ENCODE results near the gene CCDC170.

The CCDC170 gene

DNA sequence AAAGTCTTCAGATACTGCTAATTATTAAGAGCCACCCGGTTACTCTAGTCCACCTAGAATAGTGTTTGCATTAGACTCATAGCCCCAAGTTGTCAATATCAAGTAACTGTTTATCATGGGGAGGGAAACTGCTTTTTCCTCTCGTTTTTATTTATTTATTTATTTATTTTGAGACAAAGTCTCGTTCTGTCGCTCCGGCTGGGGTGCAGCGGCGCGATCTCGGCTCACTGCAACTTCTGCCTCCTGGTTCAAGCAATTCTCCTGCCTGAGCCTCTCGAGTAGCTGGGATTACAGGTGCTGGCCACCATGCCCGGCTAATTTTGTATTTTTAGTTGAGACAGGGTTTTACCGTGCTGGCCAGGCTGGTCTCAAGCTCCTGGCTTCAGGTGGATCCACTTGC is 16.1 kb upstream of the CCDC170 start:
- no peak for DNase-seq (ENCODE audit: low read depth, low spot score)
- TF ChIP-seq ZNF274 (IDR thresholded peaks at IDR 0.05; ENCODE audit: low read depth, low read length) (no peak), SUZ12 (IDR thresholded peaks at IDR 0.05; ENCODE audit: extremely low read depth, insufficient read depth, insufficient read length) (no peak), YY1 (IDR thresholded peaks at IDR 0.05; ENCODE audit: insufficient read depth, insufficient read length) (no peak)
- Histone ChIP-seq H3K4me1 (ENCODE audit: insufficient read depth, insufficient read length) (no peaks in the 10 kb centered on the region), H3K9ac (ENCODE audit: insufficient read length, low read depth) (no peak overlapping the region), H3K4me3 (ENCODE audit: insufficient read length, low read depth) (no peak overlapping the region), H3K27me3 (ENCODE audit: insufficient read depth, insufficient read length) (no peaks in the 10 kb centered on the region), H3K36me3 (ENCODE audit: insufficient read depth, insufficient read length, low read length) (no peaks in the 10 kb centered on the region), H3K9me3 (ENCODE audit: insufficient read depth, low read length) (no peaks in the 10 kb centered on the region)

DNA sequence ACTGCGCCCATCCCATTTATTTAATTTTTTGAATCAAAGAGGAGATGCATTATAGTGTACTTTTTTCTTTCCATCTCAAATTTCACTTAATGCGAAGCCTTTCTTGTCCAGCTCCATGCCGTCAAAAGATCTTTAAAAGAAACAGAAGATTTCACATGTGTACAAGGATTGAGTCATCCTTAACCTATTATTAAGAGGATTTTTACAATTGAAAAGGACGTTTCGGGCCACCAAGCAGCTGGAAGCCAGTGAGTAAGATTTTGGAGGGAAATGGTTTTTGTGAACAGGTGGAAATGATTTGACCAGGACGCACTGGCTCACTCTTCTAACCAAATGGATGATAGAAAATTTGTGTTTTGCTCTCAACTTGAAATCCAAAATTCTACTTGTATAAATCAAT is 15.1 kb upstream of the CCDC170 start:
- H3K9ac ChIP-seq (ENCODE audit: insufficient read length, low read depth): no peak overlapping the region
- TF ChIP-seq YY1 (IDR thresholded peaks at IDR 0.05; ENCODE audit: insufficient read depth, insufficient read length) (no peak), SUZ12 (IDR thresholded peaks at IDR 0.05; ENCODE audit: extremely low read depth, insufficient read depth, insufficient read length) (no peak), ZNF274 (IDR thresholded peaks at IDR 0.05; ENCODE audit: low read depth, low read length) (no peak)
- H3K4me1 ChIP-seq (ENCODE audit: insufficient read depth, insufficient read length): no peaks in the 10 kb centered on the region
- H3K9me3 ChIP-seq (ENCODE audit: insufficient read depth, low read length): no peaks in the 10 kb centered on the region
- no peak for DNase-seq (ENCODE audit: low read depth, low spot score)
- no peaks in the 10 kb centered on the region for H3K36me3 ChIP-seq (ENCODE audit: insufficient read depth, insufficient read length, low read length)
- no peak overlapping the region for H3K4me3 ChIP-seq (ENCODE audit: insufficient read length, low read depth)
- no peaks in the 10 kb centered on the region for H3K27me3 ChIP-seq (ENCODE audit: insufficient read depth, insufficient read length)

DNA sequence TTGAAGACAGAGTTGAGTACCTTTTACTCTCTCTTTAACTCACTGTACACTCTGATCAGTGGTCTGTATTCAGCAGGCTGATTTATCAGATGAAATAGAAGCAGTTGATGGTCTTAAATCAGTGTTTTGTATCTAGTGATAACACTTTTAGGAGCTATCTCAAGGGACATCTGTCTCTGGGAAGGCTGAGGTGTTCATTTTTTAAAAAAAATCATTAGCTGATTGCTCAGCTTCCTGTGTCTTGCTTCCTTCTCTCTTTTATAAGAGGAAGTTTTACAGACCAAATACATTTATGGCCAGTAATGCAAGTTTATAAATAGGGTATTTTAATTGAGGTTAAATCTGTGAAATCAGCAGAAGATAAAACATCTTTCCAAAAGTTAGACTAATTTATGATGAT is 12.0 kb upstream of the CCDC170 start:
- no peak for TF ChIP-seq ZNF274 (IDR thresholded peaks at IDR 0.05; ENCODE audit: low read depth, low read length)
- no peak for TF ChIP-seq SUZ12 (IDR thresholded peaks at IDR 0.05; ENCODE audit: extremely low read depth, insufficient read depth, insufficient read length)
- no peak for TF ChIP-seq YY1 (IDR thresholded peaks at IDR 0.05; ENCODE audit: insufficient read depth, insufficient read length)
- H3K9me3 ChIP-seq (ENCODE audit: insufficient read depth, low read length): no peaks in the 10 kb centered on the region
- H3K4me3 ChIP-seq (ENCODE audit: insufficient read length, low read depth): no peak overlapping the region
- no peaks in the 10 kb centered on the region for H3K36me3 ChIP-seq (ENCODE audit: insufficient read depth, insufficient read length, low read length)
- no peak for DNase-seq (ENCODE audit: low read depth, low spot score)
- H3K4me1 ChIP-seq (ENCODE audit: insufficient read depth, insufficient read length): no peaks in the 10 kb centered on the region
- no peak overlapping the region for H3K9ac ChIP-seq (ENCODE audit: insufficient read length, low read depth)
- no peaks in the 10 kb centered on the region for H3K27me3 ChIP-seq (ENCODE audit: insufficient read depth, insufficient read length)

DNA sequence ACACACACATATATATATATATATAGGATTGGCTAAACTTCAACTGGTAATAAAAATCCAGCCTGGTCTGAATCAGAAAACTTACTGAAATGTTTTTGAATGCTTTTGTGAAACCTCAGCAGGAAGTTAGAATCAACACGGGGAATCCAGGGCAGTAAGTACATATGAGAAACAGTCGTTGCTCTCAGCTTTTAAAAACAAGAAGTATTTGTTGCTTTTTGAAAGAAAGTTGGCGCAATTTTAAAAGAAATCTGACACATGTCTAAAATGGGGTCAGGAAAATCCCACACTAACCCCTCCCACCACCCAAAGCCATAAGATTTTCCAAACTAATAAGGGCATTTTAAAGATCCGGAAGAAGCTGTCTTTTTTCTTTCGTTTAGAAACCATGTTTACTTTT is 11.5 kb upstream of the CCDC170 start:
- no peak overlapping the region for H3K4me3 ChIP-seq (ENCODE audit: insufficient read length, low read depth)
- DNase-seq (ENCODE audit: low read depth, low spot score): no peak
- no peaks in the 10 kb centered on the region for H3K27me3 ChIP-seq (ENCODE audit: insufficient read depth, insufficient read length)
- TF ChIP-seq YY1 (IDR thresholded peaks at IDR 0.05; ENCODE audit: insufficient read depth, insufficient read length) (no peak), SUZ12 (IDR thresholded peaks at IDR 0.05; ENCODE audit: extremely low read depth, insufficient read depth, insufficient read length) (no peak), ZNF274 (IDR thresholded peaks at IDR 0.05; ENCODE audit: low read depth, low read length) (no peak)
- no peaks in the 10 kb centered on the region for H3K9me3 ChIP-seq (ENCODE audit: insufficient read depth, low read length)
- no peak overlapping the region for H3K9ac ChIP-seq (ENCODE audit: insufficient read length, low read depth)
- H3K36me3 ChIP-seq (ENCODE audit: insufficient read depth, insufficient read length, low read length): no peaks in the 10 kb centered on the region
- H3K4me1 ChIP-seq (ENCODE audit: insufficient read depth, insufficient read length): no peaks in the 10 kb centered on the region

DNA sequence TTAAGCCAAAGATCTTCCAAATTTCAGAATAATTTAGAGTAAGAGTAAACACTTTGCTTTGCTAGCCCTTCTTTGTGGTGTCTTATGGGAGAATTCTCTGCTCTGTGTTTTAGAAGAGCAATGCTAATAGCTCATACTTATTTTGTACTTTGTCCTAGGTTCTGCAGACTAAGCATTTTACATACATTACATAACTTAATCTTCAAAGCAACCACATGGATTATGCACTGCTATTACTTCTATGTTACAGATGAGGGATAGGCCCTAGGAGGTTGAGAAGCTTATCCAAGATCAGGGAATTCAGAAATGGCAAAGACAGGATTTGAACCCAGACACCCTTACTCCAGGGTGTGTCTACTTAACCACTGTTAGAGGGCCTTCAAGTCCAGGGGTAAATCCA is 9.8 kb upstream of the CCDC170 start:
- Histone ChIP-seq H3K4me1 (ENCODE audit: insufficient read depth, insufficient read length) (no peaks in the 10 kb centered on the region), H3K9me3 (ENCODE audit: insufficient read depth, low read length) (no peaks in the 10 kb centered on the region), H3K4me3 (ENCODE audit: insufficient read length, low read depth) (no peak overlapping the region), H3K36me3 (ENCODE audit: insufficient read depth, insufficient read length, low read length) (no peaks in the 10 kb centered on the region), H3K27me3 (ENCODE audit: insufficient read depth, insufficient read length) (no peaks in the 10 kb centered on the region), H3K9ac (ENCODE audit: insufficient read length, low read depth) (no peak overlapping the region)
- DNase-seq (ENCODE audit: low read depth, low spot score): no peak
- TF ChIP-seq ZNF274 (IDR thresholded peaks at IDR 0.05; ENCODE audit: low read depth, low read length) (no peak), YY1 (IDR thresholded peaks at IDR 0.05; ENCODE audit: insufficient read depth, insufficient read length) (no peak), SUZ12 (IDR thresholded peaks at IDR 0.05; ENCODE audit: extremely low read depth, insufficient read depth, insufficient read length) (no peak)

DNA sequence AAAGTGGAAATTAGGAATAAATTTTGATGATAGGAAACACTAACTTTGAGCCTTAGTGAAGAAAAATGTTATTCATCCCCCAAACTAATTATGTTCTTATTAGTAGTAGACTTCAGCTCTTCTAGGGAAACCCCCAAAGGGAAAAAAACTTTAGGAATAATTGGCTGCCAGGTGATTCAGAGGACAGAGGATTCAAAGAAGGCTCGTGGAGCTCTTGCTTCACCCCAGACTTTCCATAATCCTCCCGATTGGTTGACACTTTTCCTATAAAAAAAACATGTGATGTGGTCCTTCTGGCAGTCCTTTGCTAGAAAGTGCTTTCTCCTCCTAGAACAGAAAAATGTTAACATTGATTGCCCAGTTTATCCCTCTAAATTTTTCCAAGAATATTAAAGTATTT is 5.6 kb upstream of the CCDC170 start:
- Histone ChIP-seq H3K4me1 (ENCODE audit: insufficient read depth, insufficient read length) (no peaks in the 10 kb centered on the region), H3K9ac (ENCODE audit: insufficient read length, low read depth) (no peak overlapping the region), H3K4me3 (ENCODE audit: insufficient read length, low read depth) (no peak overlapping the region), H3K36me3 (ENCODE audit: insufficient read depth, insufficient read length, low read length) (no peaks in the 10 kb centered on the region), H3K9me3 (ENCODE audit: insufficient read depth, low read length) (no peaks in the 10 kb centered on the region), H3K27me3 (ENCODE audit: insufficient read depth, insufficient read length) (peaks cover 4% of the 10 kb centered on the region)
- TF ChIP-seq YY1 (IDR thresholded peaks at IDR 0.05; ENCODE audit: insufficient read depth, insufficient read length) (no peak), SUZ12 (IDR thresholded peaks at IDR 0.05; ENCODE audit: extremely low read depth, insufficient read depth, insufficient read length) (no peak), ZNF274 (IDR thresholded peaks at IDR 0.05; ENCODE audit: low read depth, low read length) (no peak)
- no peak for DNase-seq (ENCODE audit: low read depth, low spot score)

DNA sequence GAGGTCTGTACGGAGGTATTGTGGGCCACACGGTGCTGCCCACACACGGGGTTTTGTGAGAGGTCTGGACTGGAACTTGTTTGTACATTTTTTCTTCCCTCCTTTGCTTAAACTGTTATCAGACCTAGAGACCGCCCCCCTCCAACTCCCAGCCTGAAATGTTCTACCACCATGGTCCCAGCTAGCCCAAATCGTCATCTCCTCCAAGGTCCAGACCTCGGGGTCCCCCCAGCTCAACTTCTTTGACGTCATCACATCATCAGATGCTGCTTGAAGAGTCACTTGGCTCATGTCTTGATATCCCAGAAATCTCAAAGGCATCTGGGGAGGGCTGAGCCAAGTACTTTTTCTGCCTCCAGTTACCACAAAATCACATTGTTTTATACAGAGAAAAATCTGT is 2.8 kb upstream of the CCDC170 start:
- H3K27me3 ChIP-seq (ENCODE audit: insufficient read depth, insufficient read length): peaks cover 30% of the 10 kb centered on the region
- TF ChIP-seq SUZ12 (IDR thresholded peaks at IDR 0.05; ENCODE audit: extremely low read depth, insufficient read depth, insufficient read length): no peak
- no peak for TF ChIP-seq YY1 (IDR thresholded peaks at IDR 0.05; ENCODE audit: insufficient read depth, insufficient read length)
- TF ChIP-seq ZNF274 (IDR thresholded peaks at IDR 0.05; ENCODE audit: low read depth, low read length): no peak

More for the DNA sequence above, 2.8 kb upstream of the CCDC170 start:
- Histone ChIP-seq H3K4me3 (ENCODE audit: insufficient read length, low read depth) (no peak overlapping the region), H3K9me3 (ENCODE audit: insufficient read depth, low read length) (no peaks in the 10 kb centered on the region), H3K4me1 (ENCODE audit: insufficient read depth, insufficient read length) (no peaks in the 10 kb centered on the region), H3K9ac (ENCODE audit: insufficient read length, low read depth) (no peak overlapping the region), H3K36me3 (ENCODE audit: insufficient read depth, insufficient read length, low read length) (no peaks in the 10 kb centered on the region)
- DNase-seq (ENCODE audit: low read depth, low spot score): no peak

All from NT2/D1 (cell line).